ENCODE measurements around the gene CFAP45. TPM values are rescaled to one million over a fixed set of nuclear protein-coding genes. Genes with fewer than 3 reads are reported as not detected.

The CFAP45 gene
- total RNA-seq, 6 experiments from 2014 or later, result not detected

DNA sequence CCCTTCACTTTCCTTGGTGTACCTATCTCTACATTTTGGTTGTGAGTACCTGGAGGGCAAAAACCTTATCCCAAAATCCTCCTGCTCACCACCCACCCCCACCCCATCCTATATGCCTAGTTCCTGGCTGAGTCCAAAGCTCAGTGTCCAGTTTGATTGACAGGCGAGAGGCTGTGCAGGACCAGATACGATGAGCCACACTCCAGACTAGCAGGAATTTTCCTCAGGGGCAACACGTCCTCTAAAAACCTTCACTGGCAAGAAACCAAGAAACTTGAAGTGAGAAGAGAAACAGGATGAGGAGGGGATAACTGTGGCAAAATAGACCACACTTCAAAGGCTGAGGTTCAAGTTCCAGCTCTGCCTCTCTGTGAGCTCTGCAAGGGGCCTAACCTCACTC, 74.4 kb downstream of the CFAP45 start:
- Histone ChIP-seq H3K27ac (no peak overlapping the region), H3K27me3 (no peaks in the 10 kb centered on the region), H3K36me3 (no peaks in the 10 kb centered on the region), H3K4me3 (no peak overlapping the region), H3K4me1 (no peaks in the 10 kb centered on the region), H3K9me3 (no peaks in the 10 kb centered on the region)
- no peak for ATAC-seq
- intact Hi-C loops (cut with DNase I), result no loop called here
- no peak for DNase-seq
- TF ChIP-seq POLR2A (IDR thresholded peaks at IDR 0.05), result no peak
- TF ChIP-seq, protein P1, sequence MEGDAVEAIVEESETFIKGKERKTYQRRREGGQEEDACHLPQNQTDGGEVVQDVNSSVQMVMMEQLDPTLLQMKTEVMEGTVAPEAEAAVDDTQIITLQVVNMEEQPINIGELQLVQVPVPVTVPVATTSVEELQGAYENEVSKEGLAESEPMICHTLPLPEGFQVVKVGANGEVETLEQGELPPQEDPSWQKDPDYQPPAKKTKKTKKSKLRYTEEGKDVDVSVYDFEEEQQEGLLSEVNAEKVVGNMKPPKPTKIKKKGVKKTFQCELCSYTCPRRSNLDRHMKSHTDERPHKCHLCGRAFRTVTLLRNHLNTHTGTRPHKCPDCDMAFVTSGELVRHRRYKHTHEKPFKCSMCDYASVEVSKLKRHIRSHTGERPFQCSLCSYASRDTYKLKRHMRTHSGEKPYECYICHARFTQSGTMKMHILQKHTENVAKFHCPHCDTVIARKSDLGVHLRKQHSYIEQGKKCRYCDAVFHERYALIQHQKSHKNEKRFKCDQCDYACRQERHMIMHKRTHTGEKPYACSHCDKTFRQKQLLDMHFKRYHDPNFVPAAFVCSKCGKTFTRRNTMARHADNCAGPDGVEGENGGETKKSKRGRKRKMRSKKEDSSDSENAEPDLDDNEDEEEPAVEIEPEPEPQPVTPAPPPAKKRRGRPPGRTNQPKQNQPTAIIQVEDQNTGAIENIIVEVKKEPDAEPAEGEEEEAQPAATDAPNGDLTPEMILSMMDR (IDR thresholded peaks at IDR 0.05), result no peak
- 42% methylated on average over 3 of the region's 3 CpGs for WGBS (ENCODE audit: insufficient coverage, low coverage, low lambda C conversion rate, missing lambda C conversion rate)

DNA sequence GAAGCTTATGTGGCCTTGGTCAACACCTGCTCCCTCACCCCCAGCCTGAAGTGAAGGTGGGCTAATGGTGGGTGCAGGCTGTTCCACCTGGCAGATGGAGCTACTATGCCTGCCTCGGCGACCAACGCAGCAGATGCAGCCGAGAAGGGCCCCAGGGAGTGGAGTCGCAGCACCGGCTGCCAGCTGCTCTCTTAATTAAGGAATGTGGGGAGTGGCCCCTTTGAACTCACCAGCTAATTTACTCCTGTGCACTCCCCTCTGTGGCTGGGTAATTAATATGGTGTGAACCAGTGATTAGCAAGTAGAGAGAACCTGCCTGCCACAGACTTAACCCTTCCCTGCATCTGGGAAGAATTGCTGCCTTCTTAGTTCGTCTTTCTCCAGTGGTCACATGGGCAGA, 76.6 kb downstream of the CFAP45 start:
- no peaks in the 10 kb centered on the region for H3K9me3 ChIP-seq
- H3K36me3 ChIP-seq, result no peaks in the 10 kb centered on the region
- no peak for DNase-seq
- no peaks in the 10 kb centered on the region for H3K27me3 ChIP-seq
- no peak overlapping the region for H3K4me3 ChIP-seq
- no peak overlapping the region for H3K27ac ChIP-seq
- intact Hi-C loops (cut with DNase I), result no loop called here
- ATAC-seq, result no peak
- 37% methylated on average over 2 of the region's 7 CpGs for WGBS (ENCODE audit: insufficient coverage, low coverage, low lambda C conversion rate, missing lambda C conversion rate)
- TF ChIP-seq, protein P1 (IDR thresholded peaks at IDR 0.05), result no peak
- no peak for TF ChIP-seq POLR2A (IDR thresholded peaks at IDR 0.05)
- H3K4me1 ChIP-seq, result no peaks in the 10 kb centered on the region

Small RNA genes lying within 50 kb of the gene (microRNA-seq; reads per million reads assigned to microRNA genes)
- 0 reads per million in 2 donors for gene MIR4259

Small RNA genes lying within 50 kb of the gene (small RNA-seq; reads per million reads assigned to genes)
- gene MIR4259 (0 reads per million in 2 experiments), gene RF00570 (0 to 0.19 reads per million in 2 experiments)

Other genes with a start within 250 kb of the CFAP45 start
- over 10,000 TPM in 1 of 6 experiments, 1,000 to 10,000 TPM in 4, 100 to 1,000 TPM in 1; 420 to 12,291 (median 6,154) TPM for gene CRP, start 185.6 kb downstream of the CFAP45 start, total RNA-seq
- 100 to 1,000 TPM in 1 of 6 experiments, 10 to 100 TPM in 5; 28.3 to 125 (median 69.4) TPM for gene DUSP23, start 119.2 kb downstream of the CFAP45 start, total RNA-seq
- gene FCRL6, start 97.8 kb downstream of the CFAP45 start, total RNA-seq, result under 1 TPM in 4 of 6 experiments, not detected in 2; 0.40 to 0.62 (median 0.51) TPM
- gene SLAMF8, start 73.3 kb downstream of the CFAP45 start, total RNA-seq, result 1 to 10 TPM in 5 of 6 experiments, under 1 TPM in 1; 0.33 to 5.7 (median 2.5) TPM
- not detected for gene VSIG8, start 37.5 kb downstream of the CFAP45 start, total RNA-seq
- gene TAGLN2, start 25.3 kb upstream of the CFAP45 start, total RNA-seq, result 100 to 1,000 TPM in 3 of 6 experiments, 10 to 100 TPM in 3; 53.2 to 200 (median 117) TPM
- 10 to 100 TPM in 5 of 6 experiments, 1 to 10 TPM in 1; 2.2 to 53.7 (median 16.6) TPM for gene IGSF9, start 45.4 kb upstream of the CFAP45 start, total RNA-seq
- 1 to 10 TPM in 3 of 6 experiments, under 1 TPM in 1, not detected in 2; 0.68 to 2.2 (median 1.6) TPM for gene SLAMF9, start 54.1 kb upstream of the CFAP45 start, total RNA-seq
- gene PIGM, start 131.8 kb upstream of the CFAP45 start, total RNA-seq, result 1 to 10 TPM; 3.3 to 4.7 (median 3.9) TPM
- 1 to 10 TPM in 2 of 6 experiments, under 1 TPM in 3, not detected in 1; 0.23 to 3.1 (median 0.31) TPM for gene KCNJ10, start 170.0 kb upstream of the CFAP45 start, total RNA-seq
- gene KCNJ9, start 181.4 kb upstream of the CFAP45 start, total RNA-seq, result not detected
- gene IGSF8, start 198.5 kb upstream of the CFAP45 start, total RNA-seq, result 10 to 100 TPM; 27.5 to 45.7 (median 29.4) TPM
- gene ATP1A2, start 215.6 kb upstream of the CFAP45 start, total RNA-seq, result 1 to 10 TPM in 1 of 6 experiments, under 1 TPM in 5; 0.22 to 1.7 (median 0.36) TPM

Data from right lobe of liver (tissue), 6 donors.